ENCODE results near the gene CTSH.
"Not testable (repeated sequence)": the region's sequence is repeated elsewhere in the genome, so short reads cannot be mapped to it uniquely, and the experiment has no call there.

CTSH gene

GRCh38 chr15:78921940-78922339 is 22.9 kb downstream of the CTSH start:
- no peak for DNase-seq

GRCh38 chr15:78921517-78921916 is 23.3 kb downstream of the CTSH start:
- no peak for DNase-seq

GRCh38 chr15:78917888-78918287 is 27.0 kb downstream of the CTSH start:
- DNase-seq: no peak

GRCh38 chr15:78916088-78916487 is 28.8 kb downstream of the CTSH start:
- no peak for DNase-seq

- DNase-seq: no peak
These were observed 29.3 kb downstream of the CTSH start for GRCh38 chr15:78915341-78916087.

GRCh38 chr15:78914027-78914764 is 30.6 kb downstream of the CTSH start:
- DNase-seq: no peak

GRCh38 chr15:78913012-78913411 is 31.8 kb downstream of the CTSH start:
- DNase-seq: no peak

- no peak for DNase-seq
These were observed 32.5 kb downstream of the CTSH start for GRCh38 chr15:78912316-78912715.

GRCh38 chr15:78910271-78910670 is 34.6 kb downstream of the CTSH start:
- no peak for DNase-seq

GRCh38 chr15:78909791-78910228 is 35.0 kb downstream of the CTSH start:
- no peak for DNase-seq

GRCh38 chr15:78909160-78909695 is 35.6 kb downstream of the CTSH start:
- DNase-seq: no peak

GRCh38 chr15:78907577-78907976 is 37.3 kb downstream of the CTSH start:
- no peak for DNase-seq

- DNase-seq: no peak
These were observed 38.6 kb downstream of the CTSH start for GRCh38 chr15:78906316-78906620.

GRCh38 chr15:78904599-78905358 is 40.1 kb downstream of the CTSH start:
- no peak for DNase-seq

GRCh38 chr15:78902281-78903032 is 42.4 kb downstream of the CTSH start:
- DNase-seq: not testable (repeated sequence)

GRCh38 chr15:78900819-78901533 is 43.9 kb downstream of the CTSH start:
- DNase-seq: not testable (repeated sequence)

GRCh38 chr15:78898540-78898939 is 46.3 kb downstream of the CTSH start:
- no peak for DNase-seq

- DNase-seq: no peak
These were observed 49.4 kb downstream of the CTSH start for GRCh38 chr15:78895471-78895870.

GRCh38 chr15:78893538-78893937 is 51.3 kb downstream of the CTSH start:
- no peak for DNase-seq

GRCh38 chr15:78889000-78889399 is 55.8 kb downstream of the CTSH start:
- no peak for DNase-seq

- DNase-seq: no peak
These were observed 63.2 kb downstream of the CTSH start for GRCh38 chr15:78881681-78882080.

- DNase-seq: no peak
These were observed 64.0 kb downstream of the CTSH start for GRCh38 chr15:78880813-78881212.

Measured in NCI-H1417 treated with DMSO at 0.1 percent for 48 hours (cell line).